K562 (cell line): ENCODE results near the gene NYNRIN. TPM values are rescaled to one million over a fixed set of nuclear protein-coding genes. Genes with fewer than 3 reads are reported as not detected.

Source experiments
- CEBPB ChIP-seq: fragments of 450-650 bp; IDR thresholded peaks from 2 replicates; pipeline ENCODE4 v1.6.1; 2016; ENCODE audit warnings: missing genetic modification characterization, missing compliant biosample characterization
- FOXJ2 ChIP-seq: fragments of 200-800 bp; sonication (Bioruptor generic); IDR thresholded peaks from 2 replicates; pipeline ENCODE4 v1.6.1; 2016; ENCODE audit warnings: missing genetic modification characterization, missing compliant biosample characterization
- KAT8 ChIP-seq: fragments of 450-650 bp; IDR thresholded peaks from 2 replicates; pipeline ENCODE4 v1.6.1; 2016; ENCODE audit warnings: low read depth, mild to moderate bottlenecking
- NFYB ChIP-seq: IDR thresholded peaks from 2 replicates; pipeline ENCODE4 v1.6.1; 2011; ENCODE audit warnings: mild to moderate bottlenecking, moderate library complexity; ENCODE audit not compliant: insufficient read length; ENCODE audit errors: extremely low read depth
- PCBP2 ChIP-seq: fragments of 200-400 bp; formaldehyde crosslinking; IDR thresholded peaks from 2 replicates; pipeline ENCODE4 v1.6.1; 2018; ENCODE audit warnings: low read length, low read depth, mild to moderate bottlenecking, moderate library complexity; ENCODE audit not compliant: poor library complexity, severe bottlenecking
- PHF21A ChIP-seq: fragments of 450-650 bp; IDR thresholded peaks from 2 replicates; pipeline ENCODE4 v1.6.1; 2017; ENCODE audit warnings: low read depth, borderline replicate concordance
- RBFOX2 ChIP-seq: fragments of 200-400 bp; formaldehyde crosslinking; IDR thresholded peaks from 2 replicates; pipeline ENCODE4 v1.6.1; 2017; ENCODE audit warnings: low read depth, mild to moderate bottlenecking, low read length, moderate library complexity
- SETDB1 ChIP-seq: IDR thresholded peaks from one replicate; pipeline ENCODE4 v1.6.1; 2012; ENCODE audit warnings: low read length, control low read depth, inconsistent platforms
- SUPT5H ChIP-seq: fragments of 450-650 bp; IDR thresholded peaks from 2 replicates; pipeline ENCODE4 v1.6.1; 2016
- THAP12 ChIP-seq: fragments of 250-450 bp; sonication (Bioruptor Pico); IDR thresholded peaks from 2 replicates; pipeline ENCODE4 v1.9.0; 2021; ENCODE audit warnings: mild to moderate bottlenecking, inconsistent platforms
- THRB ChIP-seq: fragments of 450-650 bp; formaldehyde crosslinking; conservative IDR thresholded peaks from 2 replicates; pipeline ENCODE4 v1.4.0; 2022; ENCODE audit warnings: mild to moderate bottlenecking, missing genetic modification characterization
- ZNF121 ChIP-seq: sonication (generic); formaldehyde crosslinking; conservative IDR thresholded peaks from 2 replicates; pipeline ENCODE4 v1.8.0; 2022; ENCODE audit warnings: missing genetic modification reagents
- ZNF347 ChIP-seq: fragments of 450-650 bp; formaldehyde crosslinking; IDR thresholded peaks from 2 replicates; pipeline ENCODE4 v1.4.0; 2020; ENCODE audit warnings: low read depth, mild to moderate bottlenecking, moderate library complexity
- polyA plus RNA-seq, 8 experiments: library from polyadenylated mRNA; depleted of rRNA in 4 of 8; stranded (reverse) in 5 of 8; unstranded in 3 of 8; fragments of >200 nt; fragmentation: Nextera tagmentation in 2 of 8; fragmentation: Illumina TruSeq in 1 of 8; extraction: Ambion mirVana in 2 of 8; extraction: Trizol in 1 of 8; gene quantifications; 2 replicates each; pipeline versions ENCODE4 v1.2.1 to v1.2.3, GENCODE V29; 2011 to 2014; ENCODE audit warnings: inconsistent platforms in 1 of 8, missing spikeins in 1 of 8
- total RNA-seq, 7 experiments: library from RNA; depleted of rRNA in 6 of 7; stranded (reverse); fragments of >200 nt in 6 of 7; fragmentation: Illumina TruSeq in 2 of 7; extraction: Trizol in 2 of 7; gene quantifications; 2 replicates each; pipeline versions ENCODE4 v1.2.1 to v1.2.3, GENCODE V29; 2011 to 2021; ENCODE audit warnings: low replicate concordance in 1 of 7

Gene NYNRIN
- total and polyA plus RNA-seq, 9 of the 15 experiments (the other 6 are each of a cell fraction or from before 2014, with no cell fraction given), result 0.04 to 1.2 (median 0.28) TPM

- TF ChIP-seq THAP12 (no peak), RBFOX2 (0 out of 2 replicates have a peak, but pooled peaks have one; percentile 4), PHF21A (no peak), SETDB1 (no peak), THRB (CRISPR knock-in tag) (no peak), KAT8 (no peak), ZNF347 (CRISPR knock-in tag) (no peak), ZNF121 (CRISPR knock-in tag) (no peak), SUPT5H (no peak), FOXJ2 (tag) (no peak), PCBP2 (no peak), NFYB (peak; percentile 34), CEBPB (tag) (peak; percentile 26; the same call in 1 of the 2 replicates)
- TF ChIP-seq, all 486 proteins: peak for 5
Measured at GRCh38 chr14:24377126-24377525, 21.7 kb upstream of the NYNRIN start (continued).
